Esophagus muscularis mucosa (tissue), 4 donors: ENCODE results near the gene NME7. TPM values are rescaled to one million over a fixed set of nuclear protein-coding genes. Genes with fewer than 3 reads are reported as not detected.

Experiments
- DNase-seq: peaks from one replicate; pipeline ENCODE4 v3.0.0-alpha.2; 2017; ENCODE audit errors: extremely low spot score
- H3K27ac ChIP-seq, 4 donors: fragments of 200-600 bp; sonication (generic); replicated peaks in 1 of 4; 1 replicate in 3 of 4; 2 replicates in 1 of 4; pipeline ENCODE4 v1.5.1; 2016 to 2019; ENCODE audit warnings: mild to moderate bottlenecking in 1 of 4
- H3K27me3 ChIP-seq, 4 donors: fragments of 200-600 bp; sonication (generic); one replicate each; pipeline versions ENCODE4 v1.5.1 to v1.6.0; 2016 to 2019
- H3K36me3 ChIP-seq, 4 donors: fragments of 200-600 bp; sonication (generic); one replicate each; pipeline ENCODE4 v1.5.1; 2016 to 2019
- H3K4me1 ChIP-seq, 4 donors: fragments of 200-600 bp; sonication (generic); one replicate each; pipeline ENCODE4 v1.5.1; 2016 to 2019
- H3K4me3 ChIP-seq, 4 donors: fragments of 200-600 bp; sonication (generic); 1 replicate in 2 of 4; 2 replicates in 2 of 4; pipeline ENCODE4 v1.5.1; 2016 to 2019; ENCODE audit warnings: mild to moderate bottlenecking in 4 of 4, moderate library complexity in 1 of 4
- H3K9me3 ChIP-seq, 4 donors: fragments of 200-600 bp; sonication (generic); 1 replicate in 3 of 4; 2 replicates in 1 of 4; pipeline ENCODE4 v1.5.1; 2016 to 2019
- CTCF ChIP-seq, 3 experiments: fragments of 200-600 bp in 2 of 3; fragments of 450-650 bp in 1 of 3; sonication (generic) in 2 of 3; IDR thresholded peaks; one replicate each; pipeline ENCODE4 v1.5.1; 2017 to 2019; ENCODE audit warnings: antibody characterized with exemption in 3 of 3, mild to moderate bottlenecking in 2 of 3, moderate library complexity in 1 of 3
- EP300 ChIP-seq: sonication (generic); formaldehyde crosslinking; IDR thresholded peaks from one replicate; pipeline ENCODE4 v1.6.1; 2017; ENCODE audit warnings: antibody characterized with exemption
- POLR2A ChIP-seq: fragments of 450-650 bp; IDR thresholded peaks from one replicate; pipeline ENCODE4 v1.6.1; 2017; ENCODE audit warnings: antibody characterized with exemption, moderate library complexity, mild to moderate bottlenecking, low read depth
- POLR2AphosphoS5 ChIP-seq, 2 donors: sonication (generic); formaldehyde crosslinking; IDR thresholded peaks; one replicate each; pipeline ENCODE4 v1.6.1; 2017; ENCODE audit warnings: antibody characterized with exemption in 2 of 2
- WGBS: methylation state at CpG from one replicate; pipeline ENCODE4 v1.1.5; 2018; 5-methylcytosine and 5-hydroxymethylcytosine counted together
- intact Hi-C: fragments of 100-400 bp; cut with DNase I; formaldehyde crosslinking; loops from one replicate; pipeline ENCODE4 v1.15.1; 2023
- total RNA-seq, 4 donors: library from RNA; depleted of rRNA; stranded (reverse); fragments of >200 nt; gene quantifications; one replicate each; pipeline versions ENCODE4 v1.1.0 to v1.2.1, GENCODE V29; 2016

The NME7 gene
- total RNA-seq, 4 donors from 2014 or later, result 10.2 to 27.8 (median 14.5) TPM

- no peak for DNase-seq
- Histone ChIP-seq H3K4me3 (no peak overlapping the region), H3K4me1 (peaks cover 0 to 5% (median 0%) of the 10 kb centered on the region in 4 donors), H3K27me3 (no peaks in the 10 kb centered on the region), H3K9me3 (no peaks in the 10 kb centered on the region), H3K36me3 (no peaks in the 10 kb centered on the region), H3K27ac (no peak overlapping the region)
- no peak for TF ChIP-seq CTCF (IDR thresholded peaks at IDR 0.05)
- TF ChIP-seq POLR2A, result no peak
- no peak for TF ChIP-seq EP300
- TF ChIP-seq POLR2AphosphoS5 (IDR thresholded peaks at IDR 0.05), result no peak
- intact Hi-C loops, result no loop called here
These were observed 104.5 kb downstream of the NME7 start for GRCh38 chr1:169263059-169263458.

GRCh38 chr1:169261884-169262283, 105.7 kb downstream of the NME7 start:
- Histone ChIP-seq H3K4me1 (peaks cover 0 to 5% (median 0%) of the 10 kb centered on the region in 4 donors), H3K27ac (no peak overlapping the region), H3K4me3 (no peak overlapping the region), H3K36me3 (no peaks in the 10 kb centered on the region), H3K9me3 (no peaks in the 10 kb centered on the region), H3K27me3 (no peaks in the 10 kb centered on the region)
- no peak for DNase-seq
- 95% methylated on average over 2 of the region's 2 CpGs for WGBS
- intact Hi-C loops, result no loop called here
- TF ChIP-seq EP300 (no peak), POLR2A (no peak), POLR2AphosphoS5 (IDR thresholded peaks at IDR 0.05) (no peak), CTCF (IDR thresholded peaks at IDR 0.05) (no peak)

- Histone ChIP-seq H3K27ac (no peak overlapping the region), H3K4me1 (peaks cover 0 to 5% (median 0%) of the 10 kb centered on the region in 4 donors), H3K36me3 (no peaks in the 10 kb centered on the region), H3K4me3 (no peak overlapping the region), H3K9me3 (no peaks in the 10 kb centered on the region), H3K27me3 (no peaks in the 10 kb centered on the region)
- TF ChIP-seq EP300 (no peak), CTCF (IDR thresholded peaks at IDR 0.05) (no peak), POLR2A (no peak), POLR2AphosphoS5 (IDR thresholded peaks at IDR 0.05) (no peak)
- 67% methylated on average over 2 of the region's 2 CpGs for WGBS
- intact Hi-C loops, result no loop called here
- DNase-seq, result no peak
These were observed 107.0 kb downstream of the NME7 start for GRCh38 chr1:169260478-169261151.

GRCh38 chr1:169259816-169260215, 107.8 kb downstream of the NME7 start:
- TF ChIP-seq POLR2A (no peak), EP300 (no peak), POLR2AphosphoS5 (IDR thresholded peaks at IDR 0.05) (no peak), CTCF (IDR thresholded peaks at IDR 0.05) (no peak)
- H3K27ac ChIP-seq, result no peak overlapping the region
- H3K27me3 ChIP-seq, result no peaks in the 10 kb centered on the region
- no peaks in the 10 kb centered on the region for H3K9me3 ChIP-seq
- intact Hi-C loops, result no loop called here
- no peak for DNase-seq
- no peak overlapping the region for H3K4me3 ChIP-seq
- peaks cover 0 to 5% (median 0%) of the 10 kb centered on the region in 4 donors for H3K4me1 ChIP-seq
- WGBS, result 80% methylated on average over 2 of the region's 2 CpGs
- no peaks in the 10 kb centered on the region for H3K36me3 ChIP-seq

GRCh38 chr1:169250795-169251194, 116.8 kb downstream of the NME7 start:
- intact Hi-C loops, result no loop called here
- Histone ChIP-seq H3K27me3 (no peaks in the 10 kb centered on the region), H3K4me3 (no peak overlapping the region), H3K9me3 (no peaks in the 10 kb centered on the region), H3K4me1 (no peaks in the 10 kb centered on the region), H3K36me3 (no peaks in the 10 kb centered on the region), H3K27ac (no peak overlapping the region)
- WGBS, result 99% methylated on average over 3 of the region's 3 CpGs
- no peak for DNase-seq
- TF ChIP-seq EP300 (no peak), POLR2A (no peak), CTCF (IDR thresholded peaks at IDR 0.05) (no peak), POLR2AphosphoS5 (IDR thresholded peaks at IDR 0.05) (no peak)
